Stimulated activated CD8-positive, alpha-beta memory T cell treated with anti-CD3 and anti-CD28 coated beads, Interleukin-4, amount 100 ng/mL, for 4 hours (primary cell): Measurements from ENCODE around the gene ST6GAL1.
"Not testable (repeated sequence)": the region's sequence is repeated elsewhere in the genome, so short reads cannot be mapped to it uniquely, and the experiment has no call there.

Source experiments
- DNase-seq, 2 donors: peaks; one replicate each; pipeline ENCODE4 v3.0.0-alpha.2; 2020; ENCODE audit warnings: low read depth in 2 of 2, low spot score in 1 of 2

The ST6GAL1 gene

GRCh38 chr3:186992096-186992495 lies 61.8 kb downstream of the ST6GAL1 start:
- not testable (repeated sequence) for DNase-seq

GRCh38 chr3:186993210-186993782 lies 63.0 kb downstream of the ST6GAL1 start:
- DNase-seq: no peak

- no peak for DNase-seq
These were observed 64.0 kb downstream of the ST6GAL1 start for GRCh38 chr3:186994000-186994955.

- DNase-seq: no peak
These were observed 66.0 kb downstream of the ST6GAL1 start for GRCh38 chr3:186996356-186996755.

- no peak for DNase-seq
These were observed 66.7 kb downstream of the ST6GAL1 start for GRCh38 chr3:186997061-186997460.

GRCh38 chr3:186997473-186997939 lies 67.2 kb downstream of the ST6GAL1 start:
- DNase-seq: no peak

- DNase-seq: no peak
These were observed 68.6 kb downstream of the ST6GAL1 start for GRCh38 chr3:186998937-186999368.

GRCh38 chr3:187000711-187001151 lies 70.4 kb downstream of the ST6GAL1 start:
- no peak for DNase-seq

GRCh38 chr3:187002915-187003314 lies 72.6 kb downstream of the ST6GAL1 start:
- no peak for DNase-seq

GRCh38 chr3:187005827-187006481 lies 75.6 kb downstream of the ST6GAL1 start:
- no peak for DNase-seq

GRCh38 chr3:187006864-187007630 lies 76.7 kb downstream of the ST6GAL1 start:
- no peak for DNase-seq

- DNase-seq: not testable (repeated sequence)
These were observed 80.1 kb downstream of the ST6GAL1 start for GRCh38 chr3:187010382-187010781.

- DNase-seq: no peak
These were observed 81.6 kb downstream of the ST6GAL1 start for GRCh38 chr3:187011915-187012314.

GRCh38 chr3:187012609-187013051 lies 82.3 kb downstream of the ST6GAL1 start:
- DNase-seq: no peak

- no peak for DNase-seq
These were observed 82.9 kb downstream of the ST6GAL1 start for GRCh38 chr3:187013159-187013716.

GRCh38 chr3:187014417-187014864 lies 84.1 kb downstream of the ST6GAL1 start:
- no peak for DNase-seq

- DNase-seq: no peak
These were observed 85.7 kb downstream of the ST6GAL1 start for GRCh38 chr3:187015903-187016638.

GRCh38 chr3:187016639-187017345 lies 86.5 kb downstream of the ST6GAL1 start:
- no peak for DNase-seq
